ENCODE data around the gene CUL9. TPM values are rescaled to one million over a fixed set of nuclear protein-coding genes. Genes with fewer than 3 reads are reported as not detected.

Gene CUL9
- polyA plus RNA-seq, 1 donor from 2014 or later = 65.0 TPM

GRCh38 chr6:43246301-43247113 is 64.5 kb downstream of the CUL9 start:
- H4K20me1 ChIP-seq (ENCODE audit: insufficient read depth) = no peaks in the 10 kb centered on the region
- H3K4me2 ChIP-seq (ENCODE audit: low read length) = peak overlapping the region; percentile 96
- peaks cover 23% of the 10 kb centered on the region for H3K79me2 ChIP-seq (replicated peaks; ENCODE audit: insufficient read depth, low read length)
- peak overlapping the region; percentile 6 for H2AFZ ChIP-seq (ENCODE audit: low read depth, low read length)
- no peaks in the 10 kb centered on the region for H3K36me3 ChIP-seq (ENCODE audit: insufficient read depth, low read length)
- H3F3A ChIP-seq (ENCODE audit: insufficient read depth, low read length, poor library complexity, severe bottlenecking) = no peaks in the 10 kb centered on the region
- no peaks in the 10 kb centered on the region for H3K9me2 ChIP-seq (ENCODE audit: insufficient read depth, low read length)
- H3K9ac ChIP-seq (ENCODE audit: low read length) = peak overlapping the region; percentile 67
- no peaks in the 10 kb centered on the region for H3K27me3 ChIP-seq (ENCODE audit: insufficient read depth, low read depth, low read length)
- no peaks in the 10 kb centered on the region for H3K9me3 ChIP-seq (ENCODE audit: low read length)
- no peak for TF ChIP-seq EP300 (conservative IDR thresholded peaks at IDR 0.05; ENCODE audit: poor library complexity, severe bottlenecking)
- TF ChIP-seq TAF1 (IDR thresholded peaks at IDR 0.05; ENCODE audit: low read depth) = no peak
- no peak for TF ChIP-seq REST (IDR thresholded peaks at IDR 0.05; ENCODE audit: borderline replicate concordance)
- TF ChIP-seq RAD21 (conservative IDR thresholded peaks at IDR 0.05) = no peak
- H3K4me3 ChIP-seq (ENCODE audit: low read length) = peak overlapping the region; percentile 82
- H3K27ac ChIP-seq (ENCODE audit: low read length) = peak overlapping the region; percentile 59

- Histone ChIP-seq H3K36me3 (ENCODE audit: insufficient read depth, low read length) (no peaks in the 10 kb centered on the region), H3K4me2 (ENCODE audit: low read length) (peak overlapping the region; percentile 96), H3F3A (ENCODE audit: insufficient read depth, low read length, poor library complexity, severe bottlenecking) (no peaks in the 10 kb centered on the region), H2AFZ (ENCODE audit: low read depth, low read length) (peak overlapping the region; percentile 45), H3K27ac (ENCODE audit: low read length) (peak overlapping the region; percentile 59), H4K20me1 (ENCODE audit: insufficient read depth) (no peaks in the 10 kb centered on the region), H3K9me3 (ENCODE audit: low read length) (no peaks in the 10 kb centered on the region), H3K4me3 (ENCODE audit: low read length) (peak overlapping the region; percentile 82), H3K79me2 (replicated peaks; ENCODE audit: insufficient read depth, low read length) (peaks cover 23% of the 10 kb centered on the region), H3K27me3 (ENCODE audit: insufficient read depth, low read depth, low read length) (no peaks in the 10 kb centered on the region), H3K9ac (ENCODE audit: low read length) (peak overlapping the region; percentile 67), H3K9me2 (ENCODE audit: insufficient read depth, low read length) (no peaks in the 10 kb centered on the region)
- TF ChIP-seq RAD21 (conservative IDR thresholded peaks at IDR 0.05) (no peak), POLR2AphosphoS5 (IDR thresholded peaks at IDR 0.05) (peak; percentile 19), TAF1 (IDR thresholded peaks at IDR 0.05; ENCODE audit: low read depth) (no peak), EZH2 (IDR thresholded peaks at IDR 0.05; ENCODE audit: borderline replicate concordance, insufficient read depth, low read length, poor library complexity, severe bottlenecking) (no peak), REST (IDR thresholded peaks at IDR 0.05; ENCODE audit: borderline replicate concordance) (no peak), SMC3 (conservative IDR thresholded peaks at IDR 0.05; ENCODE audit: poor library complexity) (no peak), EP300 (conservative IDR thresholded peaks at IDR 0.05; ENCODE audit: poor library complexity, severe bottlenecking) (no peak), MXI1 (conservative IDR thresholded peaks at IDR 0.05; ENCODE audit: poor library complexity, severe bottlenecking) (peak; percentile 72), CTCF (IDR thresholded peaks at IDR 0.05; ENCODE audit: poor library complexity, severe bottlenecking) (peak; percentile 48)
These were observed 65.4 kb downstream of the CUL9 start for GRCh38 chr6:43247114-43247999.
